ENCODE data around the gene SLC49A3. TPM values are rescaled to one million over a fixed set of nuclear protein-coding genes. Genes with fewer than 3 reads are reported as not detected.

The SLC49A3 gene
- polyA plus RNA-seq, 3 donors = 9.5 to 29.8 (median 11.1) TPM

GRCh38 chr4:679104-679481 lies 9.9 kb downstream of the SLC49A3 start:
- DNase-seq = no peak
- Histone ChIP-seq H3K4me1 (ENCODE audit: control insufficient read depth in 1 of 2, insufficient read depth in 2 of 2, low read length in 2 of 2) (peaks cover 30 to 40% of the 10 kb centered on the region in 2 donors), H3K9ac (ENCODE audit: insufficient read depth, low read length, poor library complexity, severe bottlenecking) (no peak overlapping the region), H3K79me2 (ENCODE audit: insufficient read depth, low read length) (peaks cover 8% of the 10 kb centered on the region), H3K4me3 (replicated peaks in 1 of 3; ENCODE audit: low read depth in 2 of 3, low read length in 3 of 3) (no peak overlapping the region), H4K20me1 (ENCODE audit: insufficient read depth, low read length) (peaks cover 26% of the 10 kb centered on the region), H3K27ac (ENCODE audit: low read depth in 1 of 2, low read length in 2 of 2) (no peak overlapping the region), H3K27me3 (ENCODE audit: control insufficient read depth in 2 of 2, insufficient read depth in 2 of 2, low read length in 2 of 2) (no peaks in the 10 kb centered on the region), H3K9me3 (replicated peaks in 1 of 2; ENCODE audit: control insufficient read depth in 1 of 2, insufficient read depth in 1 of 2, low read length in 2 of 2) (no peaks in the 10 kb centered on the region), H2AFZ (ENCODE audit: insufficient read depth, low read depth, low read length, poor library complexity, severe bottlenecking) (no peak overlapping the region), H3K36me3 (replicated peaks in 1 of 2; ENCODE audit: control insufficient read depth in 1 of 2, insufficient read depth in 2 of 2, low read length in 2 of 2) (no peaks in the 10 kb centered on the region), H3K4me2 (replicated peaks; ENCODE audit: extremely low read depth, low read length, poor library complexity, severe bottlenecking) (no peak overlapping the region)
- H3K27me3 Mint-ChIP-seq (ENCODE audit: low read depth in 3 of 3) = peaks cover 5 to 19% (median 10%) of the 10 kb centered on the region in 3 donors
- no peak overlapping the region for H3K27ac Mint-ChIP-seq
- peaks cover 0 to 8% of the 10 kb centered on the region in 2 donors for H3K36me3 Mint-ChIP-seq
- TF ChIP-seq CTCF (IDR thresholded peaks at IDR 0.05) = no peak
- H3K9me3 Mint-ChIP-seq = no peaks in the 10 kb centered on the region
- 95% methylated on average over 11 of the region's 13 CpGs for WGBS (ENCODE audit: insufficient coverage)
- intact Hi-C loops (cut with micrococcal nuclease) = loop anchor here in 1 of 2 donors (10.0 kb wide), 1 partner anchor 184 kb away; the partner anchor contains the start of genes PIGG and ZNF721
- peaks cover 27% of the 10 kb centered on the region for H3K4me1 Mint-ChIP-seq
- no peak overlapping the region for H3K4me3 Mint-ChIP-seq

GRCh38 chr4:678331-679103 lies 10.4 kb downstream of the SLC49A3 start:
- H3K36me3 Mint-ChIP-seq = peaks cover 0 to 8% of the 10 kb centered on the region in 2 donors
- Histone ChIP-seq H2AFZ (ENCODE audit: insufficient read depth, low read depth, low read length, poor library complexity, severe bottlenecking) (no peak overlapping the region), H3K27ac (ENCODE audit: low read depth in 1 of 2, low read length in 2 of 2) (no peak overlapping the region), H3K9me3 (replicated peaks in 1 of 2; ENCODE audit: control insufficient read depth in 1 of 2, insufficient read depth in 1 of 2, low read length in 2 of 2) (no peaks in the 10 kb centered on the region), H3K4me1 (ENCODE audit: control insufficient read depth in 1 of 2, insufficient read depth in 2 of 2, low read length in 2 of 2) (peaks cover 27 to 37% of the 10 kb centered on the region in 2 donors), H3K9ac (ENCODE audit: insufficient read depth, low read length, poor library complexity, severe bottlenecking) (no peak overlapping the region), H4K20me1 (ENCODE audit: insufficient read depth, low read length) (peaks cover 21% of the 10 kb centered on the region), H3K36me3 (replicated peaks in 1 of 2; ENCODE audit: control insufficient read depth in 1 of 2, insufficient read depth in 2 of 2, low read length in 2 of 2) (no peaks in the 10 kb centered on the region), H3K79me2 (ENCODE audit: insufficient read depth, low read length) (peaks cover 10% of the 10 kb centered on the region), H3K4me2 (replicated peaks; ENCODE audit: extremely low read depth, low read length, poor library complexity, severe bottlenecking) (no peak overlapping the region), H3K4me3 (replicated peaks in 1 of 3; ENCODE audit: low read depth in 2 of 3, low read length in 3 of 3) (no peak overlapping the region), H3K27me3 (ENCODE audit: control insufficient read depth in 2 of 2, insufficient read depth in 2 of 2, low read length in 2 of 2) (no peaks in the 10 kb centered on the region)
- intact Hi-C loops (cut with micrococcal nuclease) = loop anchor here in 1 of 2 donors (10.0 kb wide), 1 partner anchor 184 kb away; the partner anchor contains the start of genes PIGG and ZNF721
- DNase-seq = no peak
- peaks cover 24% of the 10 kb centered on the region for H3K4me1 Mint-ChIP-seq
- WGBS (ENCODE audit: insufficient coverage) = 93% methylated on average over 12 of the region's 14 CpGs
- peaks cover 5 to 19% (median 10%) of the 10 kb centered on the region in 3 donors for H3K27me3 Mint-ChIP-seq (ENCODE audit: low read depth in 3 of 3)
- H3K27ac Mint-ChIP-seq = no peak overlapping the region
- no peaks in the 10 kb centered on the region for H3K9me3 Mint-ChIP-seq
- no peak for TF ChIP-seq CTCF (IDR thresholded peaks at IDR 0.05)
- H3K4me3 Mint-ChIP-seq = no peak overlapping the region
